Natural killer cell (primary cell): ENCODE measurements around the gene DDAH1. TPM values are rescaled to one million over a fixed set of nuclear protein-coding genes. Genes with fewer than 3 reads are reported as not detected.

Experiments used
- ATAC-seq, 3 donors: fragments of 150-1000 bp in 2 of 3; fragments of 200-7000 bp in 1 of 3; cut with Tn5 transposase; 1 replicate in 1 of 3; 2 replicates in 2 of 3; pipeline ENCODE4 v1.10.0; 2021; ENCODE audit warnings: mild to moderate bottlenecking in 2 of 3, moderate library complexity in 2 of 3
- DNase-seq, 2 donors: peaks; one replicate each; pipeline versions ENCODE4 v3.0.0 to v3.0.0-alpha.2; 2013 to 2021; ENCODE audit warnings: mixed read lengths in 1 of 2
- H3K27ac ChIP-seq: one replicate; pipeline ENCODE4 v1.5.1; 2013; ENCODE audit warnings: mild to moderate bottlenecking, low read length
- H3K27me3 ChIP-seq: one replicate; pipeline ENCODE4 v1.6.1; 2013; ENCODE audit warnings: low read length; ENCODE audit not compliant: control insufficient read depth, insufficient read depth
- H3K36me3 ChIP-seq: one replicate; pipeline ENCODE4 v1.6.1; 2013; ENCODE audit warnings: low read length; ENCODE audit not compliant: control insufficient read depth, insufficient read depth
- H3K4me1 ChIP-seq: one replicate; pipeline ENCODE4 v1.6.1; 2013; ENCODE audit warnings: low read length; ENCODE audit not compliant: control insufficient read depth, insufficient read depth
- H3K4me3 ChIP-seq: one replicate; pipeline ENCODE4 v1.5.1; 2013; ENCODE audit warnings: low read length
- H3K9me3 ChIP-seq: one replicate; pipeline ENCODE4 v1.6.1; 2013; ENCODE audit warnings: low read length; ENCODE audit not compliant: control insufficient read depth, insufficient read depth
- H3K27ac Mint-ChIP-seq, 2 donors: one replicate each; pipeline ENCODE4 v1.8.0; 2022; ENCODE audit warnings: mild to moderate bottlenecking in 2 of 2, mixed read lengths in 2 of 2, moderate library complexity in 1 of 2
- H3K27me3 Mint-ChIP-seq, 2 donors: one replicate each; pipeline ENCODE4 v1.8.0; 2022; ENCODE audit warnings: low read depth in 2 of 2, mixed read lengths in 2 of 2
- H3K36me3 Mint-ChIP-seq: one replicate; pipeline ENCODE4 v1.8.0; 2022; ENCODE audit warnings: mixed read lengths
- H3K4me1 Mint-ChIP-seq, 2 donors: one replicate each; pipeline ENCODE4 v1.8.0; 2022; ENCODE audit warnings: mixed read lengths in 2 of 2
- H3K4me3 Mint-ChIP-seq: one replicate; pipeline ENCODE4 v1.8.0; 2022; ENCODE audit warnings: mild to moderate bottlenecking, moderate library complexity, mixed read lengths
- H3K9me3 Mint-ChIP-seq, 2 donors: one replicate each; pipeline ENCODE4 v1.8.0; 2022; ENCODE audit warnings: mixed read lengths in 2 of 2
- WGBS: methylation state at CpG from one replicate; pipeline ENCODE4 v1.1.7; 2013; ENCODE audit warnings: missing lambda C conversion rate; ENCODE audit not compliant: insufficient coverage; 5-methylcytosine and 5-hydroxymethylcytosine counted together
- intact Hi-C: fragments of 100-400 bp; cut with micrococcal nuclease; formaldehyde crosslinking; loops from one replicate; pipeline ENCODE4 v1.14.2; 2022
- total RNA-seq, 4 donors: library from RNA; stranded (reverse); fragments of 120-200 nt in 1 of 4; gene quantifications; one replicate each; pipeline versions ENCODE4 v1.2.3 to v1.2.4, GENCODE V29; 2013 to 2022
- TF ChIP-seq, protein P1 (sequence below): fragments of 200-600 bp; IDR thresholded peaks from one replicate; pipeline ENCODE4 v1.8.0; 2022; ENCODE audit warnings: antibody characterized with exemption

Gene DDAH1
- total RNA-seq, 3 donors from 2014 or later (not counting 1 experiment from before 2014, with no cell fraction given) = 0.07 to 0.20 TPM; not detected in 1

- ATAC-seq (no peak), DNase-seq (no peak)
- peaks cover 5 to 13% of the 10 kb centered on the region in 2 donors for H3K4me1 Mint-ChIP-seq
- WGBS = 61% methylated on average over 2 of the region's 4 CpGs
- no peaks in the 10 kb centered on the region for H3K9me3 ChIP-seq
- H3K27me3 ChIP-seq = peaks cover 26% of the 10 kb centered on the region
- no peaks in the 10 kb centered on the region for H3K36me3 Mint-ChIP-seq
- TF ChIP-seq, protein P1, sequence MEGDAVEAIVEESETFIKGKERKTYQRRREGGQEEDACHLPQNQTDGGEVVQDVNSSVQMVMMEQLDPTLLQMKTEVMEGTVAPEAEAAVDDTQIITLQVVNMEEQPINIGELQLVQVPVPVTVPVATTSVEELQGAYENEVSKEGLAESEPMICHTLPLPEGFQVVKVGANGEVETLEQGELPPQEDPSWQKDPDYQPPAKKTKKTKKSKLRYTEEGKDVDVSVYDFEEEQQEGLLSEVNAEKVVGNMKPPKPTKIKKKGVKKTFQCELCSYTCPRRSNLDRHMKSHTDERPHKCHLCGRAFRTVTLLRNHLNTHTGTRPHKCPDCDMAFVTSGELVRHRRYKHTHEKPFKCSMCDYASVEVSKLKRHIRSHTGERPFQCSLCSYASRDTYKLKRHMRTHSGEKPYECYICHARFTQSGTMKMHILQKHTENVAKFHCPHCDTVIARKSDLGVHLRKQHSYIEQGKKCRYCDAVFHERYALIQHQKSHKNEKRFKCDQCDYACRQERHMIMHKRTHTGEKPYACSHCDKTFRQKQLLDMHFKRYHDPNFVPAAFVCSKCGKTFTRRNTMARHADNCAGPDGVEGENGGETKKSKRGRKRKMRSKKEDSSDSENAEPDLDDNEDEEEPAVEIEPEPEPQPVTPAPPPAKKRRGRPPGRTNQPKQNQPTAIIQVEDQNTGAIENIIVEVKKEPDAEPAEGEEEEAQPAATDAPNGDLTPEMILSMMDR = no peak
- intact Hi-C loops = loop anchor here (5.0 kb wide), 1 partner anchor 708 kb away; no protein-coding TSS in a partner anchor
- no peaks in the 10 kb centered on the region for H3K36me3 ChIP-seq
- H3K27me3 Mint-ChIP-seq = peaks cover 53 to 79% of the 10 kb centered on the region in 2 donors
- no peak overlapping the region for H3K4me3 ChIP-seq
- peaks cover 7% of the 10 kb centered on the region for H3K4me1 ChIP-seq
- no peak overlapping the region for H3K4me3 Mint-ChIP-seq
- no peak overlapping the region for H3K27ac ChIP-seq
- H3K27ac Mint-ChIP-seq = no peak overlapping the region
- H3K9me3 Mint-ChIP-seq = no peaks in the 10 kb centered on the region
Observed at GRCh38 chr1:85308833-85309350, 156.1 kb downstream of the DDAH1 start.

DNA sequence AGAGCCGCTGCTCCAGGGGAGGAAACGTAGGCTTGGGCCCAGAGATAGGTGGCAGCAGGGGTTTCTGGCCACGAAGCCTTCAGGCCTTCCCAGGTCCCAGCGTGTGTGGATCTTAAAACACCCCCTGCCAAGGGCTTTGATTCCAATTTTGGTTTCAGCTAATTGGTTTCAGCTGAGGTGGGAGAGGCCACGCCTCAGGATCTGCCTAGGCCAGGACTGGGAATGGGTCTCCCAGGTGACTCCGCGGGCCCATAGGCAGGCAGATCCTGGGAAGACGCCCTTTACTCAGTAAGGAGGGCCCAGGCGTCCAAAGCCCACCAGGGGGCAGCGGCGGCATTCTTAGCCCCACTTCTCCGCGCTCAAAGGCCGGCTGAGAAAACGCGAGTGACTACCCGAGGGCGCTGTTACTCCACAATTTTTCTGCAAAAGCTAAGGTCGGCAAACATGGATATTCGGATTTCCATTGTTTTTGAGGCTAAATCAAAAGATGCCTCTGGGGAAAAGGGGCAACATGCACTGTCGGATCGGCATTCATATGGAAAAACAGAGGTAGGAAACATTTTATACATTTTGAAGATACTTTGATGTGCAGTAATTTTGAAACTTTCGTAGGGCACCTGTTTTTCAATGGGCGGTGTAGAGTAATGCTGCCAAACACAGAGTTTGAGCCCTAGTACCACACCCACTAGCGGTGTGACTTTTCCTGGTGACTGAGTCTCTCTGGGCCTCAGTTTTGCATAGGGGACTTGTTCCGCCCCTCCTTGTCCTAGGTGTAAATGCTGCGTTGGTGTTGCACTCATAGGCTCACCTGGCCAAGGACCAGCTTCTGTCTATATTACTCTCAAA lies 156.7 kb downstream of the DDAH1 start:
- H3K27ac ChIP-seq = no peak overlapping the region
- ATAC-seq (peak; percentile 62 to 82 (median 77)), DNase-seq (peak; percentile 36 to 72)
- peaks cover 26% of the 10 kb centered on the region for H3K27me3 ChIP-seq
- peaks cover 49 to 72% of the 10 kb centered on the region in 2 donors for H3K27me3 Mint-ChIP-seq
- no peak overlapping the region for H3K27ac Mint-ChIP-seq
- H3K36me3 Mint-ChIP-seq = no peaks in the 10 kb centered on the region
- peaks cover 7% of the 10 kb centered on the region for H3K4me1 ChIP-seq
- no peaks in the 10 kb centered on the region for H3K9me3 Mint-ChIP-seq
- H3K36me3 ChIP-seq = no peaks in the 10 kb centered on the region
- 24% methylated on average over 27 of the region's 27 CpGs for WGBS
- intact Hi-C loops = loop anchor here (5.0 kb wide), 1 partner anchor 709 kb away; no protein-coding TSS in a partner anchor
- TF ChIP-seq, protein P1 = peak; percentile 40
- H3K4me1 Mint-ChIP-seq = peaks cover 5 to 13% of the 10 kb centered on the region in 2 donors
- no peaks in the 10 kb centered on the region for H3K9me3 ChIP-seq
- no peak overlapping the region for H3K4me3 Mint-ChIP-seq
- H3K4me3 ChIP-seq = no peak overlapping the region

GRCh38 chr1:85306236-85306635 lies 158.7 kb downstream of the DDAH1 start:
- H3K36me3 Mint-ChIP-seq = no peaks in the 10 kb centered on the region
- Histone ChIP-seq H3K27me3 (peaks cover 26% of the 10 kb centered on the region), H3K9me3 (no peaks in the 10 kb centered on the region), H3K27ac (no peak overlapping the region), H3K4me3 (no peak overlapping the region), H3K36me3 (no peaks in the 10 kb centered on the region), H3K4me1 (peaks cover 7% of the 10 kb centered on the region)
- 85% methylated on average over 4 of the region's 4 CpGs for WGBS
- ATAC-seq = no peak
- H3K4me3 Mint-ChIP-seq = no peak overlapping the region
- no peaks in the 10 kb centered on the region for H3K9me3 Mint-ChIP-seq
- H3K27ac Mint-ChIP-seq = no peak overlapping the region
- no peak for DNase-seq
- TF ChIP-seq, protein P1 = no peak
- H3K4me1 Mint-ChIP-seq = peaks cover 5 to 13% of the 10 kb centered on the region in 2 donors
- peaks cover 56 to 78% of the 10 kb centered on the region in 2 donors for H3K27me3 Mint-ChIP-seq
- intact Hi-C loops = loop anchor here (5.0 kb wide), 1 partner anchor 711 kb away; no protein-coding TSS in a partner anchor
